Measurements from ENCODE around the gene IL13RA1. TPM values are rescaled to one million over a fixed set of nuclear protein-coding genes. Genes with fewer than 3 reads are reported as not detected.

Gene IL13RA1
- total RNA-seq, 1 donor from 2014 or later, result 0.46 TPM

- Mint-ChIP-seq H3K4me3 (ENCODE audit: low read depth) (no peak overlapping the region), H3K4me1 (ENCODE audit: low read depth) (peaks cover 5% of the 10 kb centered on the region), H3K36me3 (ENCODE audit: low read depth) (no peaks in the 10 kb centered on the region), H3K27ac (no peak overlapping the region), H3K9me3 (peaks cover 8% of the 10 kb centered on the region), H3K27me3 (ENCODE audit: low read depth) (peaks cover 16% of the 10 kb centered on the region)
- intact Hi-C loops (cut with micrococcal nuclease), result no loop called here
- no peak for DNase-seq (ENCODE audit: low spot score)
These were observed 9.1 kb downstream of the IL13RA1 start for GRCh38 chrX:118736394-118737010.

GRCh38 chrX:118739577-118739976 is 12.2 kb downstream of the IL13RA1 start:
- intact Hi-C loops (cut with micrococcal nuclease), result no loop called here
- no peak overlapping the region for H3K27ac Mint-ChIP-seq
- H3K36me3 Mint-ChIP-seq (ENCODE audit: low read depth), result no peaks in the 10 kb centered on the region
- no peak overlapping the region for H3K4me3 Mint-ChIP-seq (ENCODE audit: low read depth)
- H3K27me3 Mint-ChIP-seq (ENCODE audit: low read depth), result peaks cover 11% of the 10 kb centered on the region
- peaks cover 4% of the 10 kb centered on the region for H3K4me1 Mint-ChIP-seq (ENCODE audit: low read depth)
- DNase-seq (ENCODE audit: low spot score), result no peak
- peaks cover 8% of the 10 kb centered on the region for H3K9me3 Mint-ChIP-seq

GRCh38 chrX:118740276-118740889 is 13.0 kb downstream of the IL13RA1 start:
- H3K4me3 Mint-ChIP-seq (ENCODE audit: low read depth), result no peak overlapping the region
- peaks cover 8% of the 10 kb centered on the region for H3K9me3 Mint-ChIP-seq
- no peak for DNase-seq (ENCODE audit: low spot score)
- peaks cover 12% of the 10 kb centered on the region for H3K27me3 Mint-ChIP-seq (ENCODE audit: low read depth)
- intact Hi-C loops (cut with micrococcal nuclease), result no loop called here
- no peaks in the 10 kb centered on the region for H3K4me1 Mint-ChIP-seq (ENCODE audit: low read depth)
- H3K36me3 Mint-ChIP-seq (ENCODE audit: low read depth), result no peaks in the 10 kb centered on the region
- H3K27ac Mint-ChIP-seq, result no peak overlapping the region

- Mint-ChIP-seq H3K4me3 (ENCODE audit: low read depth) (no peak overlapping the region), H3K9me3 (no peaks in the 10 kb centered on the region), H3K27ac (no peak overlapping the region), H3K4me1 (ENCODE audit: low read depth) (no peaks in the 10 kb centered on the region), H3K36me3 (ENCODE audit: low read depth) (no peaks in the 10 kb centered on the region), H3K27me3 (ENCODE audit: low read depth) (peaks cover 5% of the 10 kb centered on the region)
- intact Hi-C loops (cut with micrococcal nuclease), result no loop called here
- no peak for DNase-seq (ENCODE audit: low spot score)
These were observed 14.8 kb downstream of the IL13RA1 start for GRCh38 chrX:118742176-118742575.

GRCh38 chrX:118745570-118745969 is 18.2 kb downstream of the IL13RA1 start:
- no peak overlapping the region for H3K4me3 Mint-ChIP-seq (ENCODE audit: low read depth)
- H3K27ac Mint-ChIP-seq, result no peak overlapping the region
- no peaks in the 10 kb centered on the region for H3K36me3 Mint-ChIP-seq (ENCODE audit: low read depth)
- no peaks in the 10 kb centered on the region for H3K4me1 Mint-ChIP-seq (ENCODE audit: low read depth)
- no peaks in the 10 kb centered on the region for H3K9me3 Mint-ChIP-seq
- intact Hi-C loops (cut with micrococcal nuclease), result no loop called here
- no peak for DNase-seq (ENCODE audit: low spot score)
- peaks cover 7% of the 10 kb centered on the region for H3K27me3 Mint-ChIP-seq (ENCODE audit: low read depth)

GRCh38 chrX:118751950-118752783 is 24.8 kb downstream of the IL13RA1 start:
- no peaks in the 10 kb centered on the region for H3K36me3 Mint-ChIP-seq (ENCODE audit: low read depth)
- H3K27me3 Mint-ChIP-seq (ENCODE audit: low read depth), result peaks cover 13% of the 10 kb centered on the region
- no peak overlapping the region for H3K4me3 Mint-ChIP-seq (ENCODE audit: low read depth)
- no peaks in the 10 kb centered on the region for H3K9me3 Mint-ChIP-seq
- peaks cover 4% of the 10 kb centered on the region for H3K4me1 Mint-ChIP-seq (ENCODE audit: low read depth)
- DNase-seq (ENCODE audit: low spot score), result no peak
- H3K27ac Mint-ChIP-seq, result no peak overlapping the region
- intact Hi-C loops (cut with micrococcal nuclease), result no loop called here

GRCh38 chrX:118755633-118756032 is 28.2 kb downstream of the IL13RA1 start:
- DNase-seq (ENCODE audit: low spot score), result no peak
- Mint-ChIP-seq H3K27me3 (ENCODE audit: low read depth) (peaks cover 14% of the 10 kb centered on the region), H3K4me3 (ENCODE audit: low read depth) (no peak overlapping the region), H3K36me3 (ENCODE audit: low read depth) (no peaks in the 10 kb centered on the region), H3K27ac (no peak overlapping the region), H3K9me3 (no peaks in the 10 kb centered on the region), H3K4me1 (ENCODE audit: low read depth) (peaks cover 4% of the 10 kb centered on the region)
- intact Hi-C loops (cut with micrococcal nuclease), result no loop called here

GRCh38 chrX:118756101-118756500 is 28.7 kb downstream of the IL13RA1 start:
- peaks cover 14% of the 10 kb centered on the region for H3K27me3 Mint-ChIP-seq (ENCODE audit: low read depth)
- H3K4me1 Mint-ChIP-seq (ENCODE audit: low read depth), result peaks cover 4% of the 10 kb centered on the region
- intact Hi-C loops (cut with micrococcal nuclease), result no loop called here
- no peak overlapping the region for H3K27ac Mint-ChIP-seq
- H3K36me3 Mint-ChIP-seq (ENCODE audit: low read depth), result no peaks in the 10 kb centered on the region
- DNase-seq (ENCODE audit: low spot score), result no peak
- no peak overlapping the region for H3K4me3 Mint-ChIP-seq (ENCODE audit: low read depth)
- H3K9me3 Mint-ChIP-seq, result no peaks in the 10 kb centered on the region

GRCh38 chrX:118758511-118758910 is 31.1 kb downstream of the IL13RA1 start:
- peaks cover 11% of the 10 kb centered on the region for H3K27me3 Mint-ChIP-seq (ENCODE audit: low read depth)
- no peaks in the 10 kb centered on the region for H3K4me1 Mint-ChIP-seq (ENCODE audit: low read depth)
- no peaks in the 10 kb centered on the region for H3K36me3 Mint-ChIP-seq (ENCODE audit: low read depth)
- H3K9me3 Mint-ChIP-seq, result no peaks in the 10 kb centered on the region
- no peak for DNase-seq (ENCODE audit: low spot score)
- H3K4me3 Mint-ChIP-seq (ENCODE audit: low read depth), result no peak overlapping the region
- no peak overlapping the region for H3K27ac Mint-ChIP-seq
- intact Hi-C loops (cut with micrococcal nuclease), result no loop called here

- Mint-ChIP-seq H3K4me3 (ENCODE audit: low read depth) (no peak overlapping the region), H3K27me3 (ENCODE audit: low read depth) (peaks cover 11% of the 10 kb centered on the region), H3K36me3 (ENCODE audit: low read depth) (no peaks in the 10 kb centered on the region), H3K9me3 (no peaks in the 10 kb centered on the region), H3K4me1 (ENCODE audit: low read depth) (no peaks in the 10 kb centered on the region), H3K27ac (no peak overlapping the region)
- no peak for DNase-seq (ENCODE audit: low spot score)
- intact Hi-C loops (cut with micrococcal nuclease), result no loop called here
These were observed 32.6 kb downstream of the IL13RA1 start for GRCh38 chrX:118760025-118760424.

GRCh38 chrX:118761939-118762707 is 34.7 kb downstream of the IL13RA1 start:
- Mint-ChIP-seq H3K4me3 (ENCODE audit: low read depth) (no peak overlapping the region), H3K27me3 (ENCODE audit: low read depth) (peaks cover 3% of the 10 kb centered on the region), H3K9me3 (no peaks in the 10 kb centered on the region), H3K4me1 (ENCODE audit: low read depth) (no peaks in the 10 kb centered on the region), H3K27ac (no peak overlapping the region), H3K36me3 (ENCODE audit: low read depth) (no peaks in the 10 kb centered on the region)
- intact Hi-C loops (cut with micrococcal nuclease), result no loop called here
- no peak for DNase-seq (ENCODE audit: low spot score)

GRCh38 chrX:118763489-118763888 is 36.1 kb downstream of the IL13RA1 start:
- Mint-ChIP-seq H3K4me3 (ENCODE audit: low read depth) (no peak overlapping the region), H3K27me3 (ENCODE audit: low read depth) (peaks cover 3% of the 10 kb centered on the region), H3K36me3 (ENCODE audit: low read depth) (no peaks in the 10 kb centered on the region), H3K27ac (no peak overlapping the region), H3K9me3 (no peaks in the 10 kb centered on the region), H3K4me1 (ENCODE audit: low read depth) (no peaks in the 10 kb centered on the region)
- intact Hi-C loops (cut with micrococcal nuclease), result no loop called here
- DNase-seq (ENCODE audit: low spot score), result no peak
